Neural progenitor cell (in vitro differentiated cells): ENCODE results near the gene PTBP3. TPM values are rescaled to one million over a fixed set of nuclear protein-coding genes. Genes with fewer than 3 reads are reported as not detected.

Experiments
- DNase-seq: peaks from one replicate; pipeline ENCODE4 v3.0.0-alpha.2; 2016; ENCODE audit warnings: low spot score
- H2AFZ ChIP-seq: fragments of 200-600 bp; sonication (generic); replicated peaks from 2 replicates; pipeline ENCODE4 v1.6.1; 2016; ENCODE audit warnings: antibody characterized with exemption
- H3F3A ChIP-seq: fragments of 200-600 bp; sonication (generic); 2 replicates; pipeline ENCODE4 v1.6.1; 2016; ENCODE audit warnings: antibody characterized with exemption, low read depth
- H3K27ac ChIP-seq: fragments of 200-600 bp; sonication (generic); 2 replicates; pipeline ENCODE4 v1.5.1; 2016; ENCODE audit warnings: mild to moderate bottlenecking
- H3K27me3 ChIP-seq: fragments of 200-600 bp; sonication (generic); 2 replicates; pipeline ENCODE4 v1.6.1; 2016; ENCODE audit warnings: mild to moderate bottlenecking, moderate library complexity
- H3K36me3 ChIP-seq: fragments of 200-600 bp; sonication (generic); 2 replicates; pipeline ENCODE4 v1.5.1; 2016
- H3K4me1 ChIP-seq: fragments of 200-600 bp; sonication (generic); 2 replicates; pipeline ENCODE4 v1.6.1; 2016; ENCODE audit warnings: mixed run types
- H3K4me2 ChIP-seq: fragments of 200-600 bp; sonication (generic); 2 replicates; pipeline ENCODE4 v1.6.1; 2016
- H3K4me3 ChIP-seq: fragments of 200-600 bp; sonication (generic); 2 replicates; pipeline ENCODE4 v1.5.1; 2016
- H3K79me2 ChIP-seq: fragments of 200-600 bp; sonication (generic); 2 replicates; pipeline ENCODE4 v1.6.1; 2016; ENCODE audit warnings: low read depth
- H3K9ac ChIP-seq: fragments of 200-600 bp; sonication (generic); 2 replicates; pipeline ENCODE4 v1.6.1; 2016
- H3K9me3 ChIP-seq: fragments of 200-600 bp; sonication (generic); 2 replicates; pipeline ENCODE4 v1.5.1; 2016; ENCODE audit warnings: low read depth
- H4K20me1 ChIP-seq: fragments of 200-600 bp; sonication (generic); 2 replicates; pipeline ENCODE4 v1.6.1; 2016; ENCODE audit warnings: low read depth
- H3K27ac Mint-ChIP-seq: 3 replicates; pipeline ENCODE4 v1.8.0; 2021; ENCODE audit warnings: mixed read lengths
- H3K27me3 Mint-ChIP-seq: 2 replicates; pipeline ENCODE4 v1.8.0; 2022; ENCODE audit warnings: low read depth, mild to moderate bottlenecking, inconsistent platforms, moderate library complexity, mixed read lengths; ENCODE audit not compliant: insufficient read depth
- H3K36me3 Mint-ChIP-seq: 3 replicates; pipeline ENCODE4 v1.8.0; 2021; ENCODE audit warnings: mixed read lengths
- H3K4me1 Mint-ChIP-seq: 3 replicates; pipeline ENCODE4 v1.8.0; 2021; ENCODE audit warnings: mixed read lengths
- H3K4me3 Mint-ChIP-seq: 3 replicates; pipeline ENCODE4 v1.8.0; 2021; ENCODE audit warnings: mild to moderate bottlenecking, moderate library complexity, mixed read lengths
- H3K9me3 Mint-ChIP-seq: 3 replicates; pipeline ENCODE4 v1.8.0; 2020; ENCODE audit warnings: mixed read lengths
- CTCF ChIP-seq: fragments of 200-600 bp; sonication (generic); IDR thresholded peaks from 2 replicates; pipeline ENCODE4 v1.5.1; 2017; ENCODE audit warnings: antibody characterized with exemption, mild to moderate bottlenecking
- EZH2 ChIP-seq: fragments of 200-600 bp; sonication (generic); IDR thresholded peaks from 2 replicates; pipeline ENCODE4 v1.6.1; 2017; ENCODE audit warnings: antibody characterized with exemption, mild to moderate bottlenecking, moderate library complexity
- EZH2phosphoT487 ChIP-seq: fragments of 200-600 bp; sonication (generic); IDR thresholded peaks from 2 replicates; pipeline ENCODE4 v1.6.1; 2017; ENCODE audit warnings: antibody characterized with exemption
- total RNA-seq: library from RNA; depleted of rRNA; stranded (reverse); fragments of >200 nt; gene quantifications from 2 replicates; pipeline ENCODE4 v1.2.3, GENCODE V29; 2015; ENCODE audit warnings: low replicate concordance

Gene PTBP3
- total RNA-seq, 1 donor from 2014 or later = 84.7 TPM

GRCh38 chr9:112337547-112337946 lies 4.1 kb upstream of the PTBP3 start:
- Histone ChIP-seq H2AFZ (no peak overlapping the region), H3K36me3 (no peaks in the 10 kb centered on the region), H3K27me3 (no peaks in the 10 kb centered on the region), H3K79me2 (peaks cover 2% of the 10 kb centered on the region), H3K9ac (no peak overlapping the region), H3K4me2 (no peak overlapping the region), H3K9me3 (no peaks in the 10 kb centered on the region), H4K20me1 (no peaks in the 10 kb centered on the region), H3K4me3 (no peak overlapping the region), H3K27ac (no peak overlapping the region), H3F3A (peaks cover 20% of the 10 kb centered on the region), H3K4me1 (no peaks in the 10 kb centered on the region)
- no peak for DNase-seq
- H3K27me3 Mint-ChIP-seq = peaks cover 3% of the 10 kb centered on the region
- no peak for TF ChIP-seq CTCF
- no peak for TF ChIP-seq EZH2phosphoT487
- TF ChIP-seq EZH2 = no peak
- H3K4me1 Mint-ChIP-seq = no peaks in the 10 kb centered on the region
- H3K9me3 Mint-ChIP-seq = no peaks in the 10 kb centered on the region
- H3K4me3 Mint-ChIP-seq = no peak overlapping the region
- H3K27ac Mint-ChIP-seq = no peak overlapping the region
- H3K36me3 Mint-ChIP-seq = no peaks in the 10 kb centered on the region

GRCh38 chr9:112334432-112334841 lies 1.0 kb upstream of the PTBP3 start:
- peak overlapping the region; percentile 80 for H3K4me2 ChIP-seq
- no peaks in the 10 kb centered on the region for H3K27me3 ChIP-seq
- Mint-ChIP-seq H3K27me3 (peaks cover 4% of the 10 kb centered on the region), H3K9me3 (no peaks in the 10 kb centered on the region), H3K27ac (no peak overlapping the region), H3K4me3 (peak overlapping the region; percentile 91), H3K36me3 (no peaks in the 10 kb centered on the region), H3K4me1 (peaks cover 17% of the 10 kb centered on the region)
- H3K4me3 ChIP-seq = peak overlapping the region; percentile 61
- no peak overlapping the region for H3K9ac ChIP-seq
- TF ChIP-seq EZH2phosphoT487 (no peak), EZH2 (no peak), CTCF (no peak)
- H3K79me2 ChIP-seq = peaks cover 33% of the 10 kb centered on the region
- H3F3A ChIP-seq = peaks cover 23% of the 10 kb centered on the region
- peak overlapping the region; percentile 87 for H2AFZ ChIP-seq
- H3K27ac ChIP-seq = no peak overlapping the region
- DNase-seq = peak; percentile 19
- peaks cover 19% of the 10 kb centered on the region for H3K4me1 ChIP-seq
- H4K20me1 ChIP-seq = peaks cover 18% of the 10 kb centered on the region
- H3K9me3 ChIP-seq = no peaks in the 10 kb centered on the region
- H3K36me3 ChIP-seq = no peaks in the 10 kb centered on the region

- Histone ChIP-seq H3K4me3 (peak overlapping the region; percentile 83), H4K20me1 (peaks cover 19% of the 10 kb centered on the region), H3K36me3 (no peaks in the 10 kb centered on the region), H3K4me1 (peaks cover 19% of the 10 kb centered on the region), H2AFZ (peak overlapping the region; percentile 87), H3F3A (peaks cover 23% of the 10 kb centered on the region), H3K9ac (peak overlapping the region; percentile 50), H3K9me3 (no peaks in the 10 kb centered on the region), H3K4me2 (peak overlapping the region; percentile 80), H3K27me3 (no peaks in the 10 kb centered on the region), H3K27ac (peak overlapping the region; percentile 61), H3K79me2 (peaks cover 39% of the 10 kb centered on the region)
- H3K9me3 Mint-ChIP-seq = no peaks in the 10 kb centered on the region
- peak; percentile 99 for DNase-seq
- TF ChIP-seq CTCF (peak; percentile 62), EZH2 (no peak)
- no peaks in the 10 kb centered on the region for H3K36me3 Mint-ChIP-seq
- H3K4me3 Mint-ChIP-seq = peak overlapping the region; percentile 91
- H3K27ac Mint-ChIP-seq = peak overlapping the region; percentile 98
- peaks cover 4% of the 10 kb centered on the region for H3K27me3 Mint-ChIP-seq
- H3K4me1 Mint-ChIP-seq = peaks cover 17% of the 10 kb centered on the region
Measured at GRCh38 chr9:112333639-112334431, 416 bp upstream of the PTBP3 start.
